ENCODE data around the gene SMYD3.

Gene SMYD3

GRCh38 chr1:245906207-245906606, 600.9 kb downstream of the SMYD3 start:
- no peak for DNase-seq (ENCODE audit: low spot score)

DNA sequence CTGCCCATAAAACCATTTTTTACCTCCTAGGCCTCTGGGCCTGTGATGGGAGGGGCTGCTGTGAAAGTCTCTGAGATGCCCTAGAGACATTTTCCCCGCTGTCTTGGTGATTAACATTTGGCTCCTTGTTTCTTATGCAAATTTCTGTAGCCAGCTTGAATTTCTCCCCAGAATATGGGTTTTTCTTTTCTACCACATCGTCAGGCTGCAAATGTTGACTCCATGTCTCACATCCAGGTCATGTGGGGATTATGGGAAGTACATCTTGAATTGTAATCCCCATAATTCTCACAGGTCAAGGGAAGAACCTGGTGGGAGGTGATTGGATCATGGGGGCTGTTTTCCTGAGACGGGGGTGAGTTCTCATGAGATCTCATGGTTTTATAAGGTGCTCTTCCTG, 603.2 kb downstream of the SMYD3 start:
- no peak for DNase-seq (ENCODE audit: low spot score)

GRCh38 chr1:245901565-245901964, 605.5 kb downstream of the SMYD3 start:
- DNase-seq (ENCODE audit: low spot score) = no peak

DNA sequence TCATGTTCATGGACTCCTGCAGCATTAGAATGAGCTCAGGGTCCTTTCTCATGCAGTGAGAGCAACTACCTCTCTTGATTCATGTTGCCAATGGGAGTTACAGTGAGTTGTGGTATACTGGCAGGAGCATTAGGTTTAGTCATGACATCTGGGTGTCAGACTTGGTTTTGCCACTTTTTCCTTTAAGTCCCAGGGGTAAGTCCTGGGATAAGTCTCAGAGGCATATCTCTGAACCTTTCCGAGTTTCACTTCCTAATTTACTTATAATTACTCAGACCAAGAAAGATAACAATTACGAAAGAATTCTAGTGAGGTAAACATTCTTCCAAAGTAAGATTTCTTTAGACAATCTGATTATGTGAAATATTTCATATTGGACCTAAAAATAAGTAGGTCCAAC, 606.0 kb downstream of the SMYD3 start:
- no peak for DNase-seq (ENCODE audit: low spot score)

- no peak for DNase-seq (ENCODE audit: low spot score)
Measured at GRCh38 chr1:245898581-245898980, 608.5 kb downstream of the SMYD3 start.

- DNase-seq (ENCODE audit: low spot score) = no peak
Measured at GRCh38 chr1:245896258-245896657, 610.8 kb downstream of the SMYD3 start.

GRCh38 chr1:245895455-245895959, 611.6 kb downstream of the SMYD3 start:
- no peak for DNase-seq (ENCODE audit: low spot score)

DNA sequence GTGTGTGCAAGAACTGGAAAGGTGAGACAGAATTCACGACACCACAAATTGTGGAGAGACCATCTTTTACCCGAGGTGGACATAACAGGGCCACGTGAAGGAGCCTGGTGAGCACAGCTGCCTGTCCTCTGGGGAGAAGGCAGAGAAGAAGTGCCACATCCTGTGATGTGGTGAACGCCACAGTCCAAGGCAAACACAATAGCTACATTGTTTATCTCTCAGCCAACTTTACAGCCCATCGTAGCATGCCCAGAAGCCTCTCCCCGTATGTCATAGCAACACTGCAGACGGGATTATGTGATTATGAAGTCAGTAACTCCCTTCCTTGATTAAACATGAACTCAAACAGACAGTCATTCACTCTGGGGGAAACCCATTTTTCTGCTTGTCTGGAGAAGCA, 612.2 kb downstream of the SMYD3 start:
- no peak for DNase-seq (ENCODE audit: low spot score)

- DNase-seq (ENCODE audit: low spot score) = no peak
Measured at GRCh38 chr1:245893025-245893424, 614.1 kb downstream of the SMYD3 start.

DNA sequence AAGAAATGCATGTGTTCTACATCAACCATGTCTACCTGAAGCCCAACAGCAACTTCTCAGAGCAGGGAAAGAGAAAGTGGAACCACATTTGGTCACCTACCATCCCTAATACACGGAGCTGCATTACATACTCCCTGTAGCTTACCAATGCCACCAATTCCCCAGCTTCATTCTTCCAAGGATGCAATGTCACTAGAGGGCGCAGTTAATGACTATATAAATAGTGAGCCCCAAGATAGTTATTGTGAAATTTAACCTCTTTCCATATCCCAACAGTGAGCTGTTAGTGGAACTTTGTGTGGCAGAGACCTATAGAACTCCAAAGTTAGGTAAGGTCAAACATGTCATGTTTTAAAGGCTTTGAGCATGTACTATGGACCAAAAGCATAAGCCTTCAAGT, 618.3 kb downstream of the SMYD3 start:
- DNase-seq (ENCODE audit: low spot score) = peak; percentile 30

DNA sequence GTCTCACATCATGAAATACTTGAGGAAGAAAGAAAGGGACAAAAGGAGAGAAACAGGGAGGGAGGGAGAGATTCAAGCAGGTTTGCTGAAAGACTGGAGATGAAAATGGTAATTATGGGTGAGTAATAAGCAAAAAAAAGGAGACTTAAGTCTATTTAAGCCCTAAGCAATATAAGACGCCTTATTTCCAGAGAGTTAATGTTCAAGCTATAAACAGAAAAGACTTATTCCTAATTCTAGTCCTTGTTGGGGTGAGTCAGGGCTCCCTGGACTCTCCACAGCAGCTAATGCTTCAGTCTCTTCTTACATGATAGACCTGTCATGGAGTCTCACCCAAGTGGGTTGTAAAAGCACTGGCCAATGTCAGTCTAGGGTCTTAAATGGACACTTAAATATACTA, 619.2 kb downstream of the SMYD3 start:
- no peak for DNase-seq (ENCODE audit: low spot score)

DNA sequence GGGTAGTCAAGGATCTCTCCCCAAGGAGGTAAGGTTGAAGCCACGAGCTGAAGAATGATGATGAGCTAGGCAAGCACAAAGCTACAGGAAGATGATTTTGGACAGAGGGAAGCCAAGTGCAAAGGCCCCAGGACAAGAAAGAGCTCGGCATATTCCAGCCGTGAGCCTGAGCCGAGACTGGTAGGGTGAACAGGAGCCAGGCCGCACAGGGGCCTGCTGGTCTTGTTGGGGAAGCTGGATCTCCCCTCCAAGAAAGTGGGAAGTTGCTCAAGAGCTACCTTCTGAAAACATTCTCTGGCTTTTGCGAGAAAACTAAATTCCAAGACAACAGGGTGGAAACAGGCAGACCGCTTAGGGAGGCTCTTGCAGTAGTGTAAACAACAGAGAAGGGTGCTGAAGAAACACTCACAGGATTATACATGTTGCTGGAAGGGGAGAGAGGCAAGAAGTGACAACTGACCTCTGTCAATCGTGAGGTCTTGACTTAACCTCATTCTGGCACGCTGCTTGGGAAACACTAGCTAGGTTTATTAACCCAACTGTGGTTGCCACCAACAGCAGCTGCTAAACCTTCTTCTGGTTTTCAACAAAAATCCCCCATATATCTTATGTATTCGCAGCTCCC, 625.2 kb downstream of the SMYD3 start:
- no peak for DNase-seq (ENCODE audit: low spot score)

- DNase-seq (ENCODE audit: low spot score) = no peak
Measured at GRCh38 chr1:245880754-245881403, 626.2 kb downstream of the SMYD3 start.

GRCh38 chr1:245879091-245879490, 628.0 kb downstream of the SMYD3 start:
- no peak for DNase-seq (ENCODE audit: low spot score)

- no peak for DNase-seq (ENCODE audit: low spot score)
Measured at GRCh38 chr1:245878585-245878984, 628.5 kb downstream of the SMYD3 start.

DNA sequence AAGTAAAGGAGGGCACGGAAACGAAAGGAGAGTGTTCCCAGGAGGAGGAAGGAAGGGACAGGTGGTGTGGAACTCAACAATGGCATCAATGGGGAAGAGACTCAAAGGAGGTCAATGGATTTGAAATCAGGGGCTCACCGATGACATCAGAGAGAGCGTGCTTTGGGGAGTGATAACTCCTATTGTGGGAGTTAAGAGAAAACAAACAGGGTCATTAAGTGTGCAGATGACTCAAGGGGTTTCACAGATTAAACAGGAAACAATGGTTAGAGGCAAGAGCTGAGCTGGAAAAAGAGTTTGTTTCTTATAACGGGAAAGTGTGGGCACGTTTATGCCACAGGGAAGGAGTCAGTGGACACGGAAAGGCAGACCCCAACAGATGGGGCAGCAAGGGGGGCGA, 629.1 kb downstream of the SMYD3 start:
- no peak for DNase-seq (ENCODE audit: low spot score)

DNA sequence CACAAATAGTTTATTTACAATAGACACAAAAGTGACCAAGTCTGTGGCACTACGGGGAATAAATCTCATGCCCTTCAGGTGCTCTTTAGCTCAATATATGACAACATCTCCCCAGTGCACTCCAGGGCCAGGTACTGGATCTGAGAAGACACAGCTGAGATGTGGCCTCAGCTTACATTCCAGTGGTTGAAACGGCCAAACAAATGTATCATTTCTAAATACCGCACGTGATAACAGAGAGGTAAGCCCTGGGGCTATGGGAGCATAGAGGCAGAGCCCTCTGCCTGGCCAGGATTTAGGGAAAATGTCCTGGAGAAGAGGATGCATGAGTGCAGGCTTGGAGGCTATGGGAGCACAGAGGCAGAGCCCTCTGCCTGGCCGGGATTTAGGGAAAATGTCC, 630.5 kb downstream of the SMYD3 start:
- no peak for DNase-seq (ENCODE audit: low spot score)

GRCh38 chr1:245875581-245876261, 631.4 kb downstream of the SMYD3 start:
- no peak for DNase-seq (ENCODE audit: low spot score)

GRCh38 chr1:245874942-245875580, 632.0 kb downstream of the SMYD3 start:
- DNase-seq (ENCODE audit: low spot score) = peak; percentile 52

GRCh38 chr1:245873883-245874671, 633.0 kb downstream of the SMYD3 start:
- no peak for DNase-seq (ENCODE audit: low spot score)

- no peak for DNase-seq (ENCODE audit: low spot score)
Measured at GRCh38 chr1:245873068-245873467, 634.0 kb downstream of the SMYD3 start.

DNA sequence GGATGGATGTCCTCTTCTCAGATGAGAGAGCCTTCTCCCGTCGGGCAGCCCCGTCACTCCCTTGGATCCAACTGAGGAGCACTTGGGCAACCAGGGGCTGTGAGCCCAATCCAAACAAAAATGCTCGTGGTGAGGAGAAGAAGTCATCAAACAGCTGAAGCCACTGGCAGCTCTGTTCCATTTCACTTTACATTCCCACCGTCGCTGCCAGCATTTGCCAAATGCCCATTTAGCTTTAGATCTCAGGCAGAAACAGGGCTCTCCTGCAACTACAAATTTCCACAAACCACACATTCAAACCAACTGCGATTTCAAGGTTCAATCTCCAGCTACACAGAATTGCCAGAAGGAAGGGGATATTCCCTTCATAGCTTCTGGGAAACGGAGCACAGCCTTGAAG, 634.6 kb downstream of the SMYD3 start:
- no peak for DNase-seq (ENCODE audit: low spot score)
